GM12865 (cell line): ENCODE data around the gene DGKI.

Source experiments
- DNase-seq: peaks from one replicate; pipeline ENCODE4 v3.0.0; 2010; ENCODE audit warnings: low read depth
- H3K4me3 ChIP-seq: 2 replicates; pipeline ENCODE4 v1.5.1; 2011; ENCODE audit warnings: mild to moderate bottlenecking, low read depth, low read length, control low read depth
- TF ChIP-seq, protein P1 (sequence below): IDR thresholded peaks from 2 replicates; pipeline ENCODE4 v1.5.1; 2011; ENCODE audit warnings: low read length, control low read depth, low read depth, inconsistent platforms; ENCODE audit not compliant: insufficient read depth; ENCODE audit errors: missing control alignments

The DGKI gene

DNA sequence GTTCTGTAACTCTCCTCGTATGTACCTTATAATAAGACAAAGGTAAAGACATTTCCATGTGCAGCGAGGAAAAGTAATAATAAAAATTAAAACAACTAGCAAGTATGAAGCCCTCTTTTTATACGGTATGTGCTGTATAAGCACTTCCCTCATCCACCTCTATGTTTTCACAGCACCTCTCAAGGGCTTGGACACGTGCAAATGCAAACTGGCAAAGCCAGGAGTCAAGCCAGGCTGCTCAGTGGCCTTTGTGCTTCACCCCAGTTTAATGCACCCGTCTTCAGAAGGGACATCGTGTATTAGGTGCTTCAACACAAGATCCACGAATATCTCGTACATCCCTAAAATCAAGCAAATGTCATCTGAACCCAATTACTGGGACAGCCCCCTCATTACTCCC lies 1.3 kb upstream of the DGKI start:
- H3K4me3 ChIP-seq: no peak overlapping the region
- TF ChIP-seq, protein P1, sequence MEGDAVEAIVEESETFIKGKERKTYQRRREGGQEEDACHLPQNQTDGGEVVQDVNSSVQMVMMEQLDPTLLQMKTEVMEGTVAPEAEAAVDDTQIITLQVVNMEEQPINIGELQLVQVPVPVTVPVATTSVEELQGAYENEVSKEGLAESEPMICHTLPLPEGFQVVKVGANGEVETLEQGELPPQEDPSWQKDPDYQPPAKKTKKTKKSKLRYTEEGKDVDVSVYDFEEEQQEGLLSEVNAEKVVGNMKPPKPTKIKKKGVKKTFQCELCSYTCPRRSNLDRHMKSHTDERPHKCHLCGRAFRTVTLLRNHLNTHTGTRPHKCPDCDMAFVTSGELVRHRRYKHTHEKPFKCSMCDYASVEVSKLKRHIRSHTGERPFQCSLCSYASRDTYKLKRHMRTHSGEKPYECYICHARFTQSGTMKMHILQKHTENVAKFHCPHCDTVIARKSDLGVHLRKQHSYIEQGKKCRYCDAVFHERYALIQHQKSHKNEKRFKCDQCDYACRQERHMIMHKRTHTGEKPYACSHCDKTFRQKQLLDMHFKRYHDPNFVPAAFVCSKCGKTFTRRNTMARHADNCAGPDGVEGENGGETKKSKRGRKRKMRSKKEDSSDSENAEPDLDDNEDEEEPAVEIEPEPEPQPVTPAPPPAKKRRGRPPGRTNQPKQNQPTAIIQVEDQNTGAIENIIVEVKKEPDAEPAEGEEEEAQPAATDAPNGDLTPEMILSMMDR: no peak
- no peak for DNase-seq

DNA sequence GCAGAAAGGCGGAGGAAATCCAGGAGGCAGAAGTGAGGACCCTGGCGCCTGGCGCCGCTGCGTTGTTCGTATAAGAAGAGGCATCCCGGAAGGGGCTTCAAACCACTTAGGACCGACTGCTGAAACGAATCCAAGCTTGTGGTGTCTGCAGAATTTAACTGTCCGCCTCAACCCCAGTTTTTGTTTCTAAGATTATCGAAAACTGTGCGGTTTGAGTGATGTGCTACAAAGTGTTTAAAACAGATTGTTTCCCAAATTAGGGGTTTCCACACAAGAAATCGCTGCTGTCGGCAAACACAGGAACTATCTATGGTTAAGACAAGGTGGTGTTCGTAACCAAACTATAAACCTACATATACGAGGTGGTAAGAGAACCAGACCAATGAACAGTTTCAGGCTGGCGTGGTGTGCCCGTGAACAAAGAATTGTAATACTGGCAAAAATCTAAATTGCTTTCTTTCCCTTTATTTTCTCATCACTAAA lies 835 bp upstream of the DGKI start:
- TF ChIP-seq, protein P1: no peak
- DNase-seq: no peak
- H3K4me3 ChIP-seq: no peak overlapping the region

DNA sequence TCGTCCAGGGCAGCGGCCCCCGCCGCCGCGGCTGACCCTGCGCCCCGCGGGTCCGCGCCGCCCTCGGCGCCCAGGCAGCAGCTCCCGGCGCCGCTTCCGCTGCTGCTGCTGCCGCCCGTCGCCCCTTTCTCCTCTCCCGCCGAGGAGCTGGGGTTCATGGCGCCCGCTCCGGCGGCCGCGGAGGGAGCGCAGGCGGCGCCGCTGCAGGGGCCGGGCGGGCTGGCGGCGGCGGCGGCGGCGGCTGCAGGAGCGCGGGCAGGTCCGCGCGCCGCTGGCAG lies 286 bp downstream of the DGKI start:
- DNase-seq: no peak
- peak overlapping the region; percentile 53; the same call in 1 of the 2 replicates for H3K4me3 ChIP-seq
- TF ChIP-seq, protein P1: no peak

DNA sequence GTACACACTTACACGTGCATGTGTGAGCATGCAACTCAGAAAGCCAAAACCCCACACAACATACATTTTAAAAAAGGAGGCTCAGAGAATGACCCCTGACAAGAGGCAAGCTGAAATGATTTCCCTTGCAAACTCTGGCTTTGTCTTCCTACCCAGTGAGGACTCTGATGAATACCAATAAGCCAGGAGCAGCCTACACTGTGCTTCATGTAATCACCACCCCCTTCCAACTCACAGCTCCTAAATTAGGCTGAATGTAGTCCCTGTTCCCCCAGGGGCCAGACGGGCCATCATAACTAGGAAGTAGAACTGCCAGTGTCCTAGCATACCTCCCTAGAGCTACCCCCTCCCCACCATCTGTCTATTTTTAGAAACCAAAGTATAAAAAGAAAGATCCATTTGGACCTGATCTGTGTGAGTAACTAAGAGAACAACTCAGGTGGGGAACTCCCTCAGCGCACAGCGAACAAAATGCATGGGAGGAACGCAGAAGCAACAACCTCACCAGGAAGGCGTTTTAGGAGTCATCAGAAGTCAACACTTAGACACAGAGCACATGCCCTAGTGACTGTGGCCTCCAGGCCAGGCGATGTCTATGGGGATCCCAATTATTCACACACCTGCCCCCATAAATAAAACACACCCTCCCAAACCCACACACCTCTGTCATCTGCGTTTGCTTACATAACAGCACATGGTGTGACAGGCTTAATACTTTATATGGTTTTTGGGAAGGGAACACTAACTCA lies 1.9 kb downstream of the DGKI start:
- no peak for DNase-seq
- TF ChIP-seq, protein P1: no peak
- H3K4me3 ChIP-seq: no peak overlapping the region

GRCh38 chr7:137839903-137840779 lies 6.6 kb downstream of the DGKI start:
- no peak for DNase-seq
- TF ChIP-seq, protein P1: no peak
- no peak overlapping the region for H3K4me3 ChIP-seq

DNA sequence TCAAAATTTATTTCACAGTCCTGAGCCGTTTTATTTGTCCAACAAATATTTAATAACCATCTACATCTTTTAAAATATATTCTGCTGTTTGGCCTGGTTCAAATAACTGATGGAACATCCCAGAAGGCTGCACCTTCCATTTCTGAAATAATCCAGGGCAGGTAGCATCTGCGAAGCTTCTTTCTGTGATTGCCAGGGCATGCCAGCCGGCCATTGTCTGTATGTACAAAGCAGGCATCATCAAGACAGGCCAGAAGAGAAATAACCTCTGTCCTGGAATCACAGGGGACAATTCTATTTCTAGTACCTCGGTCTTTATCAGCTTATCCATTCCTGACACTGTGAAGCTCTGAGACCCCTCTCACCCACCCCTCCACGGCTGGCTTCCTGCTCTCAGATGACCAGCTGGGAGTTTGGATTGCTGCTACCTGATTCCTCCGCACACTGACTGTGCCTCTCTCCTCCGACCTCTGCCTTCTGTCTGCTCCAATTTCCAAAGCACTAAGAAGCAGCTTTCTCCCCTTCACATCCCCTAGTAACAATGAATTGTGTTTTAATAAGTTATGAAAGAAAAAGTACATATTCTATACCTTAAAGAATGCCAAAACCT lies 8.0 kb downstream of the DGKI start:
- TF ChIP-seq, protein P1: no peak
- no peak overlapping the region for H3K4me3 ChIP-seq
- no peak for DNase-seq
